GM23248 (cell line): ENCODE data around the gene DISP2. TPM values are rescaled to one million over a fixed set of nuclear protein-coding genes. Genes with fewer than 3 reads are reported as not detected.

Experiments
- DNase-seq: peaks from one replicate; pipeline ENCODE4 v3.0.0-alpha.2; 2015
- H2AFZ ChIP-seq: fragments of 200-600 bp; sonication (generic); 2 replicates; pipeline ENCODE4 v1.6.1; 2016; ENCODE audit warnings: antibody characterized with exemption
- H3F3A ChIP-seq: fragments of 200-600 bp; sonication (generic); 2 replicates; pipeline ENCODE4 v1.6.1; 2016; ENCODE audit warnings: mild to moderate bottlenecking, antibody characterized with exemption, mixed run types; ENCODE audit not compliant: insufficient read depth
- H3K27ac ChIP-seq: fragments of 200-600 bp; sonication (generic); 2 replicates; pipeline ENCODE4 v1.5.1; 2016; ENCODE audit warnings: mild to moderate bottlenecking
- H3K27me3 ChIP-seq: fragments of 200-600 bp; sonication (generic); replicated peaks from 2 replicates; pipeline ENCODE4 v1.6.1; 2016; ENCODE audit warnings: mild to moderate bottlenecking; ENCODE audit not compliant: insufficient read depth
- H3K36me3 ChIP-seq: fragments of 200-600 bp; sonication (generic); 2 replicates; pipeline ENCODE4 v1.6.1; 2016; ENCODE audit warnings: low read depth, mild to moderate bottlenecking
- H3K4me1 ChIP-seq: fragments of 200-600 bp; sonication (generic); 2 replicates; pipeline ENCODE4 v1.6.1; 2016; ENCODE audit warnings: mild to moderate bottlenecking; ENCODE audit not compliant: insufficient read depth
- H3K4me2 ChIP-seq: fragments of 200-600 bp; sonication (generic); one replicate; pipeline ENCODE4 v1.6.1; 2016; ENCODE audit warnings: mild to moderate bottlenecking; ENCODE audit not compliant: unreplicated experiment
- H3K4me3 ChIP-seq: fragments of 200-600 bp; sonication (generic); 2 replicates; pipeline ENCODE4 v1.5.1; 2016; ENCODE audit warnings: mild to moderate bottlenecking
- H3K79me2 ChIP-seq: fragments of 200-600 bp; sonication (generic); 2 replicates; pipeline ENCODE4 v1.6.1; 2016; ENCODE audit warnings: mild to moderate bottlenecking; ENCODE audit not compliant: insufficient read depth
- H3K9ac ChIP-seq: fragments of 200-600 bp; sonication (generic); 2 replicates; pipeline ENCODE4 v1.6.1; 2016; ENCODE audit warnings: mild to moderate bottlenecking
- H3K9me2 ChIP-seq: fragments of 200-600 bp; sonication (generic); 2 replicates; pipeline ENCODE4 v1.6.1; 2016; ENCODE audit warnings: mixed run types, mild to moderate bottlenecking, moderate library complexity; ENCODE audit not compliant: insufficient read depth
- H3K9me3 ChIP-seq: fragments of 200-600 bp; sonication (generic); one replicate; pipeline ENCODE4 v1.6.1; 2017; ENCODE audit warnings: low read depth
- H4K20me1 ChIP-seq: fragments of 200-600 bp; sonication (generic); 2 replicates; pipeline ENCODE4 v1.6.0; 2016; ENCODE audit not compliant: insufficient read depth
- EZH2 ChIP-seq: fragments of 200-600 bp; sonication (generic); IDR thresholded peaks from 2 replicates; pipeline ENCODE4 v1.6.1; 2018; ENCODE audit warnings: antibody characterized with exemption, mild to moderate bottlenecking; ENCODE audit not compliant: insufficient read depth, poor library complexity, severe bottlenecking
- EZH2phosphoT487 ChIP-seq: fragments of 200-600 bp; sonication (generic); IDR thresholded peaks from 2 replicates; pipeline ENCODE4 v1.6.1; 2018; ENCODE audit warnings: antibody characterized with exemption, moderate library complexity, mild to moderate bottlenecking, low read depth; ENCODE audit not compliant: insufficient read depth
- WGBS, 2 experiments: methylation state at CpG; one replicate each; pipeline ENCODE4 v1.1.6; 2015 to 2017; ENCODE audit warnings: low lambda C conversion rate in 2 of 2, low coverage in 1 of 2; ENCODE audit errors: missing lambda C conversion rate in 2 of 2; 5-methylcytosine and 5-hydroxymethylcytosine counted together
- in situ Hi-C: fragments of 300-500 bp; cut with MboI; formaldehyde crosslinking; loops from 2 replicates; pipeline ENCODE4 v1.15.0; 2020
- polyA plus RNA-seq: library from polyadenylated mRNA; unstranded; fragments of >200 nt; fragmentation: Nextera tagmentation; extraction: Ambion mirVana; gene quantifications from 2 replicates; pipeline ENCODE4 v1.2.1, GENCODE V29; 2016
- total RNA-seq: library from RNA; depleted of rRNA; stranded (reverse); fragments of >200 nt; shearing (Covaris generic); gene quantifications from 2 replicates; pipeline ENCODE4 v1.2.3, GENCODE V29; 2014

The DISP2 gene
- total and polyA plus RNA-seq, 2 experiments from 2014 or later, result 0.11 to 0.51 TPM

- TF ChIP-seq EZH2phosphoT487, result no peak
- TF ChIP-seq EZH2, result no peak
- Histone ChIP-seq H3K9me3 (no peaks in the 10 kb centered on the region), H2AFZ (no peak overlapping the region), H3K4me1 (peaks cover 30% of the 10 kb centered on the region), H3K27me3 (no peaks in the 10 kb centered on the region), H3K4me2 (no peak overlapping the region), H3F3A (peaks cover 31% of the 10 kb centered on the region), H3K27ac (no peak overlapping the region), H3K9me2 (no peaks in the 10 kb centered on the region), H3K36me3 (peaks cover 7% of the 10 kb centered on the region; the same call in 1 of the 2 replicates), H3K4me3 (no peak overlapping the region), H3K79me2 (peaks cover 14% of the 10 kb centered on the region), H3K9ac (no peak overlapping the region), H4K20me1 (no peaks in the 10 kb centered on the region)
- DNase-seq, result no peak
- in situ Hi-C loops, result no loop called here
- WGBS, 2 experiments, result 69 to 74% methylated on average over 12 of the region's 12 CpGs
Observed at GRCh38 chr15:40333922-40334492, 24.0 kb upstream of the DISP2 start.

GRCh38 chr15:40334541-40334940, 23.5 kb upstream of the DISP2 start:
- 95 to 97% methylated on average over 3 of the region's 3 CpGs for WGBS, 2 experiments
- H4K20me1 ChIP-seq, result no peaks in the 10 kb centered on the region
- DNase-seq, result no peak
- H3K27me3 ChIP-seq, result no peaks in the 10 kb centered on the region
- no peak overlapping the region for H2AFZ ChIP-seq
- H3K4me3 ChIP-seq, result no peak overlapping the region
- H3K9me2 ChIP-seq, result no peaks in the 10 kb centered on the region
- H3K4me2 ChIP-seq, result no peak overlapping the region
- H3F3A ChIP-seq, result peaks cover 26% of the 10 kb centered on the region
- peaks cover 30% of the 10 kb centered on the region for H3K4me1 ChIP-seq
- TF ChIP-seq EZH2phosphoT487 (no peak), EZH2 (no peak)
- H3K36me3 ChIP-seq, result peaks cover 7% of the 10 kb centered on the region; the same call in 1 of the 2 replicates
- H3K27ac ChIP-seq, result no peak overlapping the region
- no peaks in the 10 kb centered on the region for H3K9me3 ChIP-seq
- peaks cover 20% of the 10 kb centered on the region for H3K79me2 ChIP-seq
- H3K9ac ChIP-seq, result no peak overlapping the region
- in situ Hi-C loops, result no loop called here

DNA sequence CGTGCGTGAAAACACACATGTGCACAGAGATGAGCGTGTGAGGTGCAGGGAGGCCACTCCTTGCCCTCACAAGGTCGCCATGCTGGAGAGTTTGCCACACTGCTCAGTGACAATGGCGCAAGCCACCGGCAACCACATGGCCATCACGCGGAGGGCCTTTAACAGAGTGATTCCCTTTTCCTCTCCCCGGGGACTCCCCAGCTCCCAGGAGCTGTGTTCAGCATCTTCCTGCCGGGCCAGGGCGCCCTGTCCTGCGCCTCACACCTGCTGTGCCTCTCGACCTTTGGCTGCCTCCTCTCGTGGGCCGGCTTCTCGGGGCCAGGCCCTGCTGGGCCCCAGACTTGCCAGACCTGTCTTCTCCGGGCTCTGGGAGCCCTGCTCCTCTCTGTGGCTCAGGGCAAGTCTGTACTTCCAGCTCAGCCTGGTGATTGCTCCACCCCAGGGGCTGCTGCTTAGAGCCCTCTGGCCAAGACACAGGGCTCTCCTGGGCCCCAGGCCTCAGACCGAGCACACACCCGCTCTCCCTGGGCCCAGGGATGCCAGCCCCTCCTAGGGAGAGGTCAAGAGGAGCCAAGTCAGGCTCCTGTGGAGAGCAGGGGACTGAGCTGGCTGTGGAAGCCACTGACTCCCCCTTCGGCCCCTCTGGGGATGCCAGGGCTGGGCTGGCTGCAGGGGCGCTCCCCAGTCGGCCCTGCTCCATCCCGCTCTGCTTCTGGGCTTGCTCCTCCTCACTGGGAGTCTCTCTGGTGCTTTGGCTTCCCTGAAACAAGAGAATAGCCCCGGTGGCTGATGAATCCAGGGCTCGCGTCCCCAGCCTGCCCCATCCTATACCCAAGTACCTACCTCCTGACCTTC, 22.9 kb upstream of the DISP2 start:
- Histone ChIP-seq H3K9me2 (no peaks in the 10 kb centered on the region), H3K79me2 (peaks cover 26% of the 10 kb centered on the region), H2AFZ (no peak overlapping the region), H3K36me3 (peaks cover 7% of the 10 kb centered on the region; the same call in 1 of the 2 replicates), H3K9ac (no peak overlapping the region), H3K4me2 (no peak overlapping the region), H3K27ac (no peak overlapping the region), H3K27me3 (no peaks in the 10 kb centered on the region), H3F3A (peaks cover 26% of the 10 kb centered on the region), H3K4me1 (peaks cover 32% of the 10 kb centered on the region), H4K20me1 (no peaks in the 10 kb centered on the region), H3K4me3 (no peak overlapping the region), H3K9me3 (no peaks in the 10 kb centered on the region)
- WGBS, 2 experiments, result 79 to 83% methylated on average over 23 to 25 of the region's 26 CpGs
- DNase-seq, result no peak
- TF ChIP-seq EZH2phosphoT487, result no peak
- no peak for TF ChIP-seq EZH2
- in situ Hi-C loops, result no loop called here

- WGBS, 2 experiments, result 81 to 84% methylated on average over 13 of the region's 13 CpGs
- in situ Hi-C loops, result no loop called here
- H4K20me1 ChIP-seq, result no peaks in the 10 kb centered on the region
- H3K27ac ChIP-seq, result no peak overlapping the region
- H3F3A ChIP-seq, result peaks cover 21% of the 10 kb centered on the region
- no peak for DNase-seq
- peaks cover 36% of the 10 kb centered on the region for H3K4me1 ChIP-seq
- H3K27me3 ChIP-seq, result no peaks in the 10 kb centered on the region
- H3K9me2 ChIP-seq, result no peaks in the 10 kb centered on the region
- no peak overlapping the region for H3K4me3 ChIP-seq
- no peak overlapping the region for H3K9ac ChIP-seq
- peaks cover 7% of the 10 kb centered on the region; the same call in 1 of the 2 replicates for H3K36me3 ChIP-seq
- peaks cover 29% of the 10 kb centered on the region for H3K79me2 ChIP-seq
- no peak overlapping the region for H3K4me2 ChIP-seq
- TF ChIP-seq EZH2 (no peak), EZH2phosphoT487 (no peak)
- H2AFZ ChIP-seq, result no peak overlapping the region
- H3K9me3 ChIP-seq, result no peaks in the 10 kb centered on the region
Observed at GRCh38 chr15:40335938-40336743, 21.9 kb upstream of the DISP2 start.
